ENCODE measurements around the gene NOTCH4.

The NOTCH4 gene

GRCh38 chr6:32189069-32189741 lies 34.7 kb downstream of the NOTCH4 start (continued):
- TF ChIP-seq IKZF3 (tag by site-specific recombination; IDR thresholded peaks at IDR 0.05) (no peak), ZNF155 (tag by site-specific recombination; IDR thresholded peaks at IDR 0.05) (no peak), HOXA7 (CRISPR knock-in tag; IDR thresholded peaks at IDR 0.05; ENCODE audit: borderline replicate concordance) (no peak), KLF8 (tag by site-specific recombination; IDR thresholded peaks at IDR 0.05) (no peak), ZFP3 (tag by site-specific recombination; IDR thresholded peaks at IDR 0.05; ENCODE audit: low read depth) (no peak), ZNF785 (tag by site-specific recombination; IDR thresholded peaks at IDR 0.05) (no peak), ZBTB7A (tag by site-specific recombination; IDR thresholded peaks at IDR 0.05; ENCODE audit: low read depth) (peak; percentile 19; the same call in 1 of the 2 replicates), ZNF335 (tag by site-specific recombination; conservative IDR thresholded peaks at IDR 0.05) (no peak), ZBTB20 (tag by site-specific recombination; IDR thresholded peaks at IDR 0.05) (peak; percentile 29; the same call in 1 of the 2 replicates), PRDM1 (tag by site-specific recombination; IDR thresholded peaks at IDR 0.05) (0 out of 2 replicates have a peak, but pooled peaks have one; percentile 32), ZNF629 (tag by site-specific recombination; IDR thresholded peaks at IDR 0.05) (no peak), ZNF311 (tag by site-specific recombination; IDR thresholded peaks at IDR 0.05; ENCODE audit: borderline replicate concordance) (no peak), ZNF626 (tag by site-specific recombination; IDR thresholded peaks at IDR 0.05) (no peak), ZNF791 (tag by site-specific recombination; IDR thresholded peaks at IDR 0.05) (no peak)
- TF ChIP-seq, protein P1, sequence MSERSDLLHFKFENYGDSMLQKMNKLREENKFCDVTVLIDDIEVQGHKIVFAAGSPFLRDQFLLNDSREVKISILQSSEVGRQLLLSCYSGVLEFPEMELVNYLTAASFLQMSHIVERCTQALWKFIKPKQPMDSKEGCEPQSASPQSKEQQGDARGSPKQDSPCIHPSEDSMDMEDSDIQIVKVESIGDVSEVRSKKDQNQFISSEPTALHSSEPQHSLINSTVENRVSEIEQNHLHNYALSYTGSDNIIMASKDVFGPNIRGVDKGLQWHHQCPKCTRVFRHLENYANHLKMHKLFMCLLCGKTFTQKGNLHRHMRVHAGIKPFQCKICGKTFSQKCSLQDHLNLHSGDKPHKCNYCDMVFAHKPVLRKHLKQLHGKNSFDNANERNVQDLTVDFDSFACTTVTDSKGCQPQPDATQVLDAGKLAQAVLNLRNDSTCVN (tag by site-specific recombination; optimal IDR thresholded peaks at IDR 0.05) = no peak
- TF ChIP-seq, protein P2, sequence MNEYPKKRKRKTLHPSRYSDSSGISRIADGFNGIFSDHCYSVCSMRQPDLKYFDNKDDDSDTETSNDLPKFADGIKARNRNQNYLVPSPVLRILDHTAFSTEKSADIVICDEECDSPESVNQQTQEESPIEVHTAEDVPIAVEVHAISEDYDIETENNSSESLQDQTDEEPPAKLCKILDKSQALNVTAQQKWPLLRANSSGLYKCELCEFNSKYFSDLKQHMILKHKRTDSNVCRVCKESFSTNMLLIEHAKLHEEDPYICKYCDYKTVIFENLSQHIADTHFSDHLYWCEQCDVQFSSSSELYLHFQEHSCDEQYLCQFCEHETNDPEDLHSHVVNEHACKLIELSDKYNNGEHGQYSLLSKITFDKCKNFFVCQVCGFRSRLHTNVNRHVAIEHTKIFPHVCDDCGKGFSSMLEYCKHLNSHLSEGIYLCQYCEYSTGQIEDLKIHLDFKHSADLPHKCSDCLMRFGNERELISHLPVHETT (tag by site-specific recombination; IDR thresholded peaks at IDR 0.05) = no peak

DNA sequence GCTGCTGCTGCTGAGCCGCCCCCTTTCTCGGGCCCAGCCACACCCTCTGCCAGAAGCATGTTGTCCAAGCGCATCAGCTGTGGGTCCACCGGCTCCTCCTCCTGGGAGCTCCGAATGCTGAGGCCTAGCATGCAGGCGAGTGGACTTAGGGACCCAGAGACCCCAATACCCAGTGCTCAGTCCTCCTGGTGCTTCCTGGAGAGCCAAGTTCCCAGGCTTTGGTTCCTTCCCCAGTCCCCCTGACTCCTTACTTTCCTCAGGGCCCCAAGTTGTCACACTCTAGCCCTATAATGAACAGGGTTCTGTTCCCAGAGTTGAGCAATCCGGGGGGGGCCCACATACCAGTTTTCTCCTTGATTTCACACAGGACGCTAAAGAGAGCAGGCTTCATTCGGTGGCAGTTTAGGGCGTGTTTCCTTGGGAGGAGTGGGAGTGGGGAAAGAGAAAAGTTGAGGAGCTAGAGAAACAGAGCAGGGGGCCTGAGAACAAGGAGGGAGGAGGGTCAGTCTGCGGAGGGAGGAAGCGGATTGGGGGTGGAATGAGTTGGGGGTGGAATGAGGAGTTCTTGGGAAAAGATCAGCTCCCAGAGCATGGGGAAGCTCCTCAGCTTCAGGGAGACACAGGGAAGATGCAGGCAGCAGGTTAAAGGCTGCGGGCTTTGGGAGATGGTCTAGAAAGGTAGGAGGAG lies 35.3 kb downstream of the NOTCH4 start:
- Histone ChIP-seq H3K36me3 (ENCODE audit: control insufficient read depth in 2 of 2, insufficient read depth in 1 of 2, low read length in 2 of 2) (peaks cover 0 to 36% of the 10 kb centered on the region in 2 experiments; a peak in 1 of 3 replicates), H3K4me1 (ENCODE audit: control insufficient read depth, insufficient read depth, low read length) (peaks cover 6% of the 10 kb centered on the region), H3K4me3 (ENCODE audit: low read depth, low read length) (peak overlapping the region; percentile 62), H3K9me3 (ENCODE audit: control insufficient read depth, insufficient read depth, low read depth, low read length) (no peaks in the 10 kb centered on the region), H3K27ac (ENCODE audit: extremely low read depth, low read depth, low read length) (peak overlapping the region; percentile 77)
- CTCF ChIA-PET = interaction anchor here (0.6 to 1.1 kb wide), 3 partner anchors 66 to 756 kb away, joined by 3 to 5 read pairs (median 3); no protein-coding TSS in a partner anchor
- POLR2A ChIA-PET = interaction anchor here (1.2 to 1.9 kb wide), 3 partner anchors 10 to 20 kb away, joined by 3 to 5 read pairs (median 5); partner anchors contain the start of genes AGPAT1 and RNF5
- TF ChIP-seq, protein P3, sequence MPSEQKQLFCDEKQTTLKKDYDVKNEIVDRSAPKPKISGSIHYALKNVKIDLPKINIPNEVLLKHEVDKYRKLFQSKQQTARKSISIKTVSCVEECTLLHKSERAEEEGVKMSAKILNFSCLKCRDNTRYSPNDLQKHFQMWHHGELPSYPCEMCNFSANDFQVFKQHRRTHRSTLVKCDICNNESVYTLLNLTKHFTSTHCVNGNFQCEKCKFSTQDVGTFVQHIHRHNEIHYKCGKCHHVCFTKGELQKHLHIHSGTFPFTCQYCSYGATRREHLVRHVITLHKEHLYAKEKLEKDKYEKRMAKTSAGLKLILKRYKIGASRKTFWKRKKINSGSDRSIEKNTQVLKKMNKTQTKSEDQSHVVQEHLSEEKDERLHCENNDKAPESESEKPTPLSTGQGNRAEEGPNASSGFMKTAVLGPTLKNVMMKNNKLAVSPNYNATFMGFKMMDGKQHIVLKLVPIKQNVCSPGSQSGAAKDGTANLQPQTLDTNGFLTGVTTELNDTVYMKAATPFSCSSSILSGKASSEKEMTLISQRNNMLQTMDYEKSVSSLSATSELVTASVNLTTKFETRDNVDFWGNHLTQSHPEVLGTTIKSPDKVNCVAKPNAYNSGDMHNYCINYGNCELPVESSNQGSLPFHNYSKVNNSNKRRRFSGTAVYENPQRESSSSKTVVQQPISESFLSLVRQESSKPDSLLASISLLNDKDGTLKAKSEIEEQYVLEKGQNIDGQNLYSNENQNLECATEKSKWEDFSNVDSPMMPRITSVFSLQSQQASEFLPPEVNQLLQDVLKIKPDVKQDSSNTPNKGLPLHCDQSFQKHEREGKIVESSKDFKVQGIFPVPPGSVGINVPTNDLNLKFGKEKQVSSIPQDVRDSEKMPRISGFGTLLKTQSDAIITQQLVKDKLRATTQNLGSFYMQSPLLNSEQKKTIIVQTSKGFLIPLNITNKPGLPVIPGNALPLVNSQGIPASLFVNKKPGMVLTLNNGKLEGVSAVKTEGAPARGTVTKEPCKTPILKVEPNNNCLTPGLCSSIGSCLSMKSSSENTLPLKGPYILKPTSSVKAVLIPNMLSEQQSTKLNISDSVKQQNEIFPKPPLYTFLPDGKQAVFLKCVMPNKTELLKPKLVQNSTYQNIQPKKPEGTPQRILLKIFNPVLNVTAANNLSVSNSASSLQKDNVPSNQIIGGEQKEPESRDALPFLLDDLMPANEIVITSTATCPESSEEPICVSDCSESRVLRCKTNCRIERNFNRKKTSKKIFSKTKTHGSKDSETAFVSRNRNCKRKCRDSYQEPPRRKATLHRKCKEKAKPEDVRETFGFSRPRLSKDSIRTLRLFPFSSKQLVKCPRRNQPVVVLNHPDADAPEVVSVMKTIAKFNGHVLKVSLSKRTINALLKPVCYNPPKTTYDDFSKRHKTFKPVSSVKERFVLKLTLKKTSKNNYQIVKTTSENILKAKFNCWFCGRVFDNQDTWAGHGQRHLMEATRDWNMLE (tag by site-specific recombination; conservative IDR thresholded peaks at IDR 0.05; ENCODE audit: low read depth) = no peak
- TF ChIP-seq OSR2 (tag by site-specific recombination; IDR thresholded peaks at IDR 0.05) = no peak
- no peak for TF ChIP-seq HOXC10 (CRISPR knock-in tag; IDR thresholded peaks at IDR 0.05)
- no peak for TF ChIP-seq ZNF558 (tag by site-specific recombination; IDR thresholded peaks at IDR 0.05)
- peak; percentile 46; the same call in 1 of the 2 replicates for TF ChIP-seq WT1 (tag by site-specific recombination; IDR thresholded peaks at IDR 0.05)
- peak; percentile 32; the same call in 1 of the 2 replicates for TF ChIP-seq EGR2 (tag by site-specific recombination; IDR thresholded peaks at IDR 0.05; ENCODE audit: low read depth)
- no peak for TF ChIP-seq ZNF549 (tag by site-specific recombination; IDR thresholded peaks at IDR 0.05)
- TF ChIP-seq ZSCAN5A (tag by site-specific recombination; IDR thresholded peaks at IDR 0.05) = no peak
- no peak for TF ChIP-seq ZFP37 (tag by site-specific recombination; IDR thresholded peaks at IDR 0.05)
- TF ChIP-seq ZNF48 (tag by site-specific recombination; IDR thresholded peaks at IDR 0.05) = no peak
- no peak for TF ChIP-seq ZNF768 (tag by site-specific recombination; IDR thresholded peaks at IDR 0.05)
- TF ChIP-seq ZIC2 (tag by site-specific recombination; IDR thresholded peaks at IDR 0.05) = no peak

Measured in HEK293 (cell line).